ENCODE data around the gene OXNAD1. TPM values are rescaled to one million over a fixed set of nuclear protein-coding genes. Genes with fewer than 3 reads are reported as not detected.
A peak's percentile ranks its signal among the peaks of the same experiment; 100 is the strongest.

OXNAD1 gene
- total and polyA plus RNA-seq, 10 of the 15 experiments (the other 5 are each of a cell fraction or from before 2014, with no cell fraction given), result 5.6 to 27.8 (median 16.2) TPM

DNA sequence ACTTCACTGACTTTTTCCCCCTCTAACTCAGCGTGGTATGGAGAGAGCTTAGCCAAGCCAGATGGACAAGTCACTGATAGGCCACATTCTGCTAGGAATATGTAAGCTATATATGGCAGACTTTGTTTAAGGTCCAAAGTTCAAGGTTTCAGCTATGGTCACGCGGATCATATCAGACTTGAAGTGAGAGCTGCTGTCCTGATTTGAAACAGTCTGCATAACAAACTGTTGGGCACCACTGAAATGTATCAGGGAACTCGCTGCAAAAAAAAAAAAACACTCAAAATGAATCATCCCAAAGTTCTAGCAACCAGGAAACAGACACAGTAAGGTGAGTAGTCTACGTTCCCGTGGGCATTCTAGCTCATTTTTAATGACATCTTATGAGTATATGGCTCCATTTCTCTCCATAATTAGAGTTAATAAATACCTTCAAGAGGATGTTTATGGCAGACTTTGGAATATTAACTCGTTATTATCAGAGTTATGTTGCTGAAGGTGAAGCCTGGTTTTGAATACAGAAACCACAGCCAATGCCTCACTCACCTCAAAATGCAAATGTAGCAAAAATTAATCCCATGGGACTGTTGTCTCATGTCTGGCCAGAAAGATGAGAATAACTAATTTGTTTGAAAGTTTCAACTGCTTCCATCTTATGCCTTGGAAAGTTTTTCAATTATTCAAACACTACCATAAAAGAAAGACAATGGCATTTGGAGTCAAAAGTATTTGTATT is 12.6 kb upstream of the OXNAD1 start (continued):
- TF ChIP-seq, protein P1, sequence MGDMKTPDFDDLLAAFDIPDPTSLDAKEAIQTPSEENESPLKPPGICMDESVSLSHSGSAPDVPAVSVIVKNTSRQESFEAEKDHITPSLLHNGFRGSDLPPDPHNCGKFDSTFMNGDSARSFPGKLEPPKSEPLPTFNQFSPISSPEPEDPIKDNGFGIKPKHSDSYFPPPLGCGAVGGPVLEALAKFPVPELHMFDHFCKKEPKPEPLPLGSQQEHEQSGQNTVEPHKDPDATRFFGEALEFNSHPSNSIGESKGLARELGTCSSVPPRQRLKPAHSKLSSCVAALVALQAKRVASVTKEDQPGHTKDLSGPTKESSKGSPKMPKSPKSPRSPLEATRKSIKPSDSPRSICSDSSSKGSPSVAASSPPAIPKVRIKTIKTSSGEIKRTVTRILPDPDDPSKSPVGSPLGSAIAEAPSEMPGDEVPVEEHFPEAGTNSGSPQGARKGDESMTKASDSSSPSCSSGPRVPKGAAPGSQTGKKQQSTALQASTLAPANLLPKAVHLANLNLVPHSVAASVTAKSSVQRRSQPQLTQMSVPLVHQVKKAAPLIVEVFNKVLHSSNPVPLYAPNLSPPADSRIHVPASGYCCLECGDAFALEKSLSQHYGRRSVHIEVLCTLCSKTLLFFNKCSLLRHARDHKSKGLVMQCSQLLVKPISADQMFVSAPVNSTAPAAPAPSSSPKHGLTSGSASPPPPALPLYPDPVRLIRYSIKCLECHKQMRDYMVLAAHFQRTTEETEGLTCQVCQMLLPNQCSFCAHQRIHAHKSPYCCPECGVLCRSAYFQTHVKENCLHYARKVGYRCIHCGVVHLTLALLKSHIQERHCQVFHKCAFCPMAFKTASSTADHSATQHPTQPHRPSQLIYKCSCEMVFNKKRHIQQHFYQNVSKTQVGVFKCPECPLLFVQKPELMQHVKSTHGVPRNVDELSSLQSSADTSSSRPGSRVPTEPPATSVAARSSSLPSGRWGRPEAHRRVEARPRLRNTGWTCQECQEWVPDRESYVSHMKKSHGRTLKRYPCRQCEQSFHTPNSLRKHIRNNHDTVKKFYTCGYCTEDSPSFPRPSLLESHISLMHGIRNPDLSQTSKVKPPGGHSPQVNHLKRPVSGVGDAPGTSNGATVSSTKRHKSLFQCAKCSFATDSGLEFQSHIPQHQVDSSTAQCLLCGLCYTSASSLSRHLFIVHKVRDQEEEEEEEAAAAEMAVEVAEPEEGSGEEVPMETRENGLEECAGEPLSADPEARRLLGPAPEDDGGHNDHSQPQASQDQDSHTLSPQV (IDR thresholded peaks at IDR 0.05), result no peak
- 0 out of 2 replicates have a peak, but pooled peaks have one; percentile 52 for TF ChIP-seq ZNF217 (IDR thresholded peaks at IDR 0.05)
- TF ChIP-seq JUND (IDR thresholded peaks at IDR 0.05; ENCODE audit: low read depth, low read length), result no peak
- TF ChIP-seq, protein P2, sequence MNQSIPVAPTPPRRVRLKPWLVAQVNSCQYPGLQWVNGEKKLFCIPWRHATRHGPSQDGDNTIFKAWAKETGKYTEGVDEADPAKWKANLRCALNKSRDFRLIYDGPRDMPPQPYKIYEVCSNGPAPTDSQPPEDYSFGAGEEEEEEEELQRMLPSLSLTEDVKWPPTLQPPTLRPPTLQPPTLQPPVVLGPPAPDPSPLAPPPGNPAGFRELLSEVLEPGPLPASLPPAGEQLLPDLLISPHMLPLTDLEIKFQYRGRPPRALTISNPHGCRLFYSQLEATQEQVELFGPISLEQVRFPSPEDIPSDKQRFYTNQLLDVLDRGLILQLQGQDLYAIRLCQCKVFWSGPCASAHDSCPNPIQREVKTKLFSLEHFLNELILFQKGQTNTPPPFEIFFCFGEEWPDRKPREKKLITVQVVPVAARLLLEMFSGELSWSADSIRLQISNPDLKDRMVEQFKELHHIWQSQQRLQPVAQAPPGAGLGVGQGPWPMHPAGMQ (IDR thresholded peaks at IDR 0.05; ENCODE audit: borderline replicate concordance), result no peak
- 0 out of 2 replicates have a peak, but pooled peaks have one; percentile 26 for TF ChIP-seq IKZF1 (conservative IDR thresholded peaks at IDR 0.05)
- TF ChIP-seq POLR2AphosphoS2 (IDR thresholded peaks at IDR 0.05; ENCODE audit: low read depth, low read length), result no peak
- TF ChIP-seq POU2F2 (IDR thresholded peaks at IDR 0.05; ENCODE audit: borderline replicate concordance, low read depth, low read length), result peak; percentile 54; the same call in 1 of the 3 replicates
- TF ChIP-seq ETV6 (conservative IDR thresholded peaks at IDR 0.05 in 1 of 2, IDR thresholded peaks at IDR 0.05 in 1 of 2; ENCODE audit: borderline replicate concordance in 1 of 2, low read depth in 1 of 2), result no peak
- TF ChIP-seq EED (IDR thresholded peaks at IDR 0.05; ENCODE audit: low read depth), result no peak
- peak; percentile 41; the same call in 1 of the 2 replicates for TF ChIP-seq ZNF384 (IDR thresholded peaks at IDR 0.05; ENCODE audit: borderline replicate concordance, low read depth, low read length)
- TF ChIP-seq PRDM15 (CRISPR knock-in tag; IDR thresholded peaks at IDR 0.05), result no peak
- 0 out of 2 replicates have a peak, but pooled peaks have one; percentile 16 for TF ChIP-seq ESRRA (IDR thresholded peaks at IDR 0.05; ENCODE audit: low read length)
- peak; percentile 60 for TF ChIP-seq RUNX3 (IDR thresholded peaks at IDR 0.05; ENCODE audit: low read length)
- no peak for TF ChIP-seq YBX1 (IDR thresholded peaks at IDR 0.05)
- TF ChIP-seq NR2F1 (conservative IDR thresholded peaks at IDR 0.05), result no peak
- TF ChIP-seq, protein P3, sequence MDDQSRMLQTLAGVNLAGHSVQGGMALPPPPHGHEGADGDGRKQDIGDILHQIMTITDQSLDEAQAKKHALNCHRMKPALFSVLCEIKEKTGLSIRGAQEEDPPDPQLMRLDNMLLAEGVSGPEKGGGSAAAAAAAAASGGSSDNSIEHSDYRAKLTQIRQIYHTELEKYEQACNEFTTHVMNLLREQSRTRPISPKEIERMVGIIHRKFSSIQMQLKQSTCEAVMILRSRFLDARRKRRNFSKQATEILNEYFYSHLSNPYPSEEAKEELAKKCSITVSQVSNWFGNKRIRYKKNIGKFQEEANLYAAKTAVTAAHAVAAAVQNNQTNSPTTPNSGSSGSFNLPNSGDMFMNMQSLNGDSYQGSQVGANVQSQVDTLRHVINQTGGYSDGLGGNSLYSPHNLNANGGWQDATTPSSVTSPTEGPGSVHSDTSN (IDR thresholded peaks at IDR 0.05; ENCODE audit: insufficient replicate concordance, low read depth, low read length), result no peak
- no peak for TF ChIP-seq NFIC (IDR thresholded peaks at IDR 0.05; ENCODE audit: low read depth, low read length)
- TF ChIP-seq LARP7 (IDR thresholded peaks at IDR 0.05), result no peak
- TF ChIP-seq ATF7 (IDR thresholded peaks at IDR 0.05; ENCODE audit: low read depth), result peak; percentile 50; the same call in 1 of the 2 replicates
- TF ChIP-seq KLF5 (IDR thresholded peaks at IDR 0.05; ENCODE audit: partially characterized antibody), result no peak
